IMR-90 (cell line): ENCODE results near the gene C10orf67. TPM values are rescaled to one million over a fixed set of nuclear protein-coding genes. Genes with fewer than 3 reads are reported as not detected.

Experiments
- ATAC-seq: fragments of 200-7000 bp; cut with Tn5 transposase; 2 replicates; pipeline ENCODE4 v1.9.1; 2020; ENCODE audit warnings: low read depth, mild to moderate bottlenecking, moderate library complexity
- BruUV-seq: library from RNA; stranded (reverse); fragments of 400-500 nt; replicated peaks from 2 replicates; lab custom pipeline; 2021; lab: Mats Ljungman, UMichigan
- CTCF ChIA-PET: fragments of 300-600 bp; formaldehyde crosslinking; extraction: SDS; loops from one replicate; lab custom pipeline; 2021; ENCODE audit warnings: antibody characterized with exemption; lab: Yijun Ruan, JAX
- POLR2A ChIA-PET: fragments of 300-600 bp; sonication (Branson Sonifier 250); formaldehyde crosslinking; loops from one replicate; lab custom pipeline; 2022; ENCODE audit warnings: antibody characterized with exemption; ENCODE audit not compliant: unreplicated experiment; lab: Charles Lee
- DNase-seq: peaks from one replicate; pipeline ENCODE4 v3.0.0; 2013
- H2AFZ ChIP-seq: replicated peaks from 2 replicates; pipeline ENCODE3; 2013; ENCODE audit warnings: low read length, mild to moderate bottlenecking; ENCODE audit not compliant: poor library complexity
- H2AK5ac ChIP-seq: 2 replicates; pipeline ENCODE4 v1.6.1; 2013; ENCODE audit warnings: low read depth, low read length, inconsistent platforms
- H2AK9ac ChIP-seq: replicated peaks from 2 replicates; pipeline ENCODE3; 2013; ENCODE audit warnings: mild to moderate bottlenecking, low read depth, low read length, moderate library complexity; ENCODE audit not compliant: poor library complexity
- H2BK120ac ChIP-seq: 2 replicates; pipeline ENCODE4 v1.6.1; 2013; ENCODE audit warnings: low read depth, low read length, inconsistent platforms
- H2BK15ac ChIP-seq: 3 replicates; pipeline ENCODE4 v1.6.1; 2013; ENCODE audit warnings: low read depth, low read length, inconsistent platforms
- H2BK20ac ChIP-seq: 2 replicates; pipeline ENCODE4 v1.6.1; 2013; ENCODE audit warnings: low read depth, mild to moderate bottlenecking, inconsistent platforms, low read length, moderate library complexity
- H2BK5ac ChIP-seq: 2 replicates; pipeline ENCODE4 v1.6.1; 2013; ENCODE audit warnings: mild to moderate bottlenecking, low read depth, low read length, inconsistent platforms; ENCODE audit not compliant: poor library complexity, severe bottlenecking
- H3K14ac ChIP-seq: replicated peaks from 2 replicates; pipeline ENCODE4 v1.6.1; 2013; ENCODE audit warnings: low read depth, low read length, inconsistent platforms
- H3K18ac ChIP-seq: 2 replicates; pipeline ENCODE4 v1.6.1; 2013; ENCODE audit warnings: low read depth, low read length, control low read depth
- H3K23ac ChIP-seq: 2 replicates; pipeline ENCODE4 v1.6.1; 2013; ENCODE audit warnings: low read depth, low read length, inconsistent platforms
- H3K27ac ChIP-seq: 2 replicates; pipeline ENCODE4 v1.5.1; 2013; ENCODE audit warnings: mild to moderate bottlenecking, control low read depth, low read length; ENCODE audit not compliant: insufficient read depth
- H3K27me3 ChIP-seq: 2 replicates; pipeline ENCODE4 v1.6.1; 2013; ENCODE audit warnings: low read length; ENCODE audit not compliant: control insufficient read depth, insufficient read depth
- H3K36me3 ChIP-seq: 2 replicates; pipeline ENCODE4 v1.6.1; 2013; ENCODE audit warnings: low read length, mixed read lengths; ENCODE audit not compliant: control insufficient read depth, insufficient read depth
- H3K4ac ChIP-seq: 2 replicates; pipeline ENCODE4 v1.6.1; 2013; ENCODE audit warnings: low read depth, low read length, inconsistent platforms
- H3K4me1 ChIP-seq: 2 replicates; pipeline ENCODE4 v1.6.1; 2013; ENCODE audit warnings: low read length, mixed read lengths; ENCODE audit not compliant: control insufficient read depth, insufficient read depth
- H3K4me2 ChIP-seq: 2 replicates; pipeline ENCODE4 v1.6.1; 2013; ENCODE audit warnings: low read depth, mild to moderate bottlenecking, control low read depth, low read length, moderate library complexity
- H3K4me3 ChIP-seq: 2 replicates; pipeline ENCODE4 v1.5.1; 2013; ENCODE audit warnings: low read depth, mild to moderate bottlenecking, control low read depth, low read length, moderate library complexity; ENCODE audit not compliant: insufficient read depth
- H3K56ac ChIP-seq: 2 replicates; pipeline ENCODE4 v1.6.1; 2013; ENCODE audit warnings: low read length, inconsistent platforms; ENCODE audit not compliant: insufficient read depth; ENCODE audit errors: extremely low read depth
- H3K79me1 ChIP-seq, 2 experiments: 2 replicates each; pipeline ENCODE4 v1.6.1; 2013; ENCODE audit warnings: low read length in 2 of 2, inconsistent platforms in 1 of 2, low read depth in 1 of 2
- H3K9ac ChIP-seq: 2 replicates; pipeline ENCODE4 v1.6.1; 2013; ENCODE audit warnings: low read depth, low read length, control low read depth
- H3K9me1 ChIP-seq: 2 replicates; pipeline ENCODE4 v1.6.1; 2013; ENCODE audit warnings: low read length, inconsistent platforms; ENCODE audit not compliant: insufficient read depth
- H3K9me3 ChIP-seq: 2 replicates; pipeline ENCODE4 v1.6.1; 2013; ENCODE audit warnings: low read length; ENCODE audit not compliant: control insufficient read depth, insufficient read depth
- H4K20me1 ChIP-seq: 2 replicates; pipeline ENCODE4 v1.6.1; 2013; ENCODE audit warnings: low read length, inconsistent platforms; ENCODE audit not compliant: insufficient read depth
- H4K5ac ChIP-seq: 2 replicates; pipeline ENCODE4 v1.6.1; 2013; ENCODE audit warnings: mild to moderate bottlenecking, low read depth, low read length, control low read depth
- H4K8ac ChIP-seq, 2 experiments: 2 replicates each; pipeline ENCODE4 v1.6.1; 2013; ENCODE audit warnings: low read depth in 2 of 2, low read length in 2 of 2, control low read depth in 1 of 2, inconsistent platforms in 1 of 2
- H4K91ac ChIP-seq: 2 replicates; pipeline ENCODE4 v1.6.1; 2013; ENCODE audit warnings: low read depth, low read length, inconsistent platforms; ENCODE audit not compliant: insufficient read depth
- BHLHE40 ChIP-seq: fragments of 150-350 bp; IDR thresholded peaks from 2 replicates; pipeline ENCODE4 v1.6.1; 2016; ENCODE audit warnings: mild to moderate bottlenecking, low read depth, low read length
- CEBPB ChIP-seq: IDR thresholded peaks from 2 replicates; pipeline ENCODE4 v1.6.1; 2012; ENCODE audit warnings: low read depth, low read length, improper control_type of control experiment
- CHD1 ChIP-seq: IDR thresholded peaks from 2 replicates; pipeline ENCODE4 v1.6.1; 2012; ENCODE audit warnings: low read depth, low read length, improper control_type of control experiment
- CTCF ChIP-seq: conservative IDR thresholded peaks from 2 replicates; pipeline ENCODE4 v1.5.1; 2012; ENCODE audit warnings: mild to moderate bottlenecking, low read depth, low read length, improper control_type of control experiment
- ELK1 ChIP-seq: fragments of 150-350 bp; IDR thresholded peaks from 2 replicates; pipeline ENCODE4 v1.6.1; 2016; ENCODE audit warnings: low read depth, mild to moderate bottlenecking, low read length, moderate library complexity, borderline replicate concordance
- FOS ChIP-seq: fragments of 150-350 bp; IDR thresholded peaks from 2 replicates; pipeline ENCODE4 v1.6.1; 2016; ENCODE audit warnings: low read depth, low read length
- MAFK ChIP-seq: IDR thresholded peaks from 2 replicates; pipeline ENCODE4 v1.6.1; 2012; ENCODE audit warnings: low read depth, low read length, improper control_type of control experiment
- MAZ ChIP-seq: IDR thresholded peaks from 2 replicates; pipeline ENCODE4 v1.6.1; 2012; ENCODE audit warnings: low read depth, mild to moderate bottlenecking, low read length, improper control_type of control experiment, moderate library complexity, borderline replicate concordance
- MXI1 ChIP-seq: IDR thresholded peaks from 2 replicates; pipeline ENCODE4 v1.6.1; 2012; ENCODE audit warnings: low read depth, mild to moderate bottlenecking, low read length, moderate library complexity, borderline replicate concordance
- NFE2L2 ChIP-seq: fragments of 150-350 bp; IDR thresholded peaks from 2 replicates; pipeline ENCODE4 v1.6.1; 2016; ENCODE audit warnings: low read depth, mild to moderate bottlenecking, low read length
- POLR2A ChIP-seq: IDR thresholded peaks from 2 replicates; pipeline ENCODE4 v1.6.1; 2012; ENCODE audit warnings: mild to moderate bottlenecking, low read depth, low read length
- RAD21 ChIP-seq: IDR thresholded peaks from 2 replicates; pipeline ENCODE4 v1.6.1; 2012; ENCODE audit warnings: low read length, improper control_type of control experiment
- RCOR1 ChIP-seq: IDR thresholded peaks from 2 replicates; pipeline ENCODE4 v1.6.1; 2012; ENCODE audit warnings: mild to moderate bottlenecking, low read length, improper control_type of control experiment; ENCODE audit not compliant: insufficient replicate concordance
- RFX5 ChIP-seq: IDR thresholded peaks from 2 replicates; pipeline ENCODE4 v1.8.0; 2012; ENCODE audit warnings: low read depth, mild to moderate bottlenecking, low read length, moderate library complexity
- USF2 ChIP-seq: fragments of 150-350 bp; IDR thresholded peaks from 2 replicates; pipeline ENCODE4 v1.6.1; 2017; ENCODE audit warnings: mild to moderate bottlenecking, antibody characterized with exemption, low read length, low read depth
- WGBS, 2 experiments: methylation state at CpG; one replicate each; pipeline versions ENCODE4 v1.1.5 to v1.1.7; 2013; ENCODE audit warnings: missing lambda C conversion rate in 2 of 2; ENCODE audit not compliant: insufficient read length in 1 of 2; ENCODE audit errors: extremely low coverage in 2 of 2; 5-methylcytosine and 5-hydroxymethylcytosine counted together
- dilution Hi-C: fragments of 300-500 bp; cut with HindIII; formaldehyde crosslinking; loops from one replicate; pipeline ENCODE4 v1.14.3; 2018; ENCODE audit warnings: low sequenced_read_pairs; ENCODE audit not compliant: unreplicated experiment
- in situ Hi-C: fragments of 300-500 bp; cut with MboI; formaldehyde crosslinking; loops from 3 replicates; pipeline ENCODE4 v1.14.3; 2019; ENCODE audit warnings: low sequenced_read_pairs, inconsistent platforms, mixed read lengths
- intact Hi-C: fragments of 100-400 bp; cut with micrococcal nuclease; formaldehyde crosslinking; loops from 2 replicates; pipeline ENCODE4 v1.10.0; 2022
- polyA plus RNA-seq, 3 experiments: library from polyadenylated mRNA; depleted of rRNA; stranded (reverse); fragments of >200 nt; gene quantifications; 2 replicates each; pipeline ENCODE4 v1.2.3, GENCODE V29; 2012; ENCODE audit warnings: low replicate concordance in 1 of 3
- total RNA-seq: library from RNA; depleted of rRNA; stranded (reverse); fragments of >200 nt; gene quantifications from 2 replicates; pipeline ENCODE4 v1.2.3, GENCODE V29; 2012

C10orf67 gene
- total and polyA plus RNA-seq, 2 of the 4 experiments (the other 2 are of a cell fraction), result 0.15 to 0.18 TPM

GRCh38 chr10:23172429-23173213 is 172.0 kb downstream of the C10orf67 start:
- no peaks in the 10 kb centered on the region for H3K4me1 ChIP-seq
- no peak overlapping the region for H2BK15ac ChIP-seq
- BruUV-seq, result no TSS peak
- no peak overlapping the region for H2BK5ac ChIP-seq
- no peak overlapping the region for H2BK120ac ChIP-seq
- intact Hi-C loops, result no loop called here
- H3K9me1 ChIP-seq, result no peaks in the 10 kb centered on the region
- peaks cover 2% of the 10 kb centered on the region; the same call in 1 of the 2 replicates for H3K9me3 ChIP-seq
- no peak overlapping the region for H3K18ac ChIP-seq
- no peak overlapping the region for H2AK9ac ChIP-seq
- no peak overlapping the region for H4K91ac ChIP-seq
- in situ Hi-C loops, result loop anchor here (25.0 kb wide), 4 partner anchors 365 to 1340 kb away; partner anchors contain the start of gene KIAA1217
- H3K4me2 ChIP-seq, result no peak overlapping the region
- H3K14ac ChIP-seq, result no peak overlapping the region
- WGBS, 2 experiments, result 4% methylated on average over 13 of the region's 41 CpGs; no CpG with 5 or more reads in 1 of the 2 experiments
- peaks cover 25% of the 10 kb centered on the region for H3K27me3 ChIP-seq
- H4K5ac ChIP-seq, result no peak overlapping the region
- ChIA-PET POLR2A (no interaction called here), CTCF (interaction anchor here (0.7 kb wide), 1 partner anchor 40 kb away, joined by 4 read pairs; no protein-coding TSS in a partner anchor)
- H3K23ac ChIP-seq, result no peak overlapping the region
- ATAC-seq (no peak), DNase-seq (no peak)
- H3K9ac ChIP-seq, result no peak overlapping the region
- H2BK20ac ChIP-seq, result no peak overlapping the region
- no peaks in the 10 kb centered on the region for H3K79me1 ChIP-seq
- no peak overlapping the region for H3K4me3 ChIP-seq
- no peaks in the 10 kb centered on the region for H3K36me3 ChIP-seq
- H4K8ac ChIP-seq, result no peak overlapping the region
- H3K4ac ChIP-seq, result no peak overlapping the region
- no peaks in the 10 kb centered on the region for H4K20me1 ChIP-seq
- dilution Hi-C loops, result no loop called here
- no peak overlapping the region for H2AFZ ChIP-seq
- H2AK5ac ChIP-seq, result no peak overlapping the region
- H3K56ac ChIP-seq, result no peak overlapping the region
- H3K27ac ChIP-seq, result no peak overlapping the region
- TF ChIP-seq MAFK (no peak), CEBPB (no peak), RCOR1 (no peak), CTCF (no peak), CHD1 (no peak), MXI1 (no peak), BHLHE40 (no peak), RFX5 (no peak), NFE2L2 (no peak), RAD21 (no peak), ELK1 (no peak), FOS (no peak), MAZ (no peak), USF2 (no peak), POLR2A (no peak)
